Stimulated activated CD4-positive, alpha-beta T cell treated with anti-CD3 and anti-CD28 coated beads, Interleukin-1b, Interleukin-23, amount 100 ng/mL, for 4 hours (primary cell): ENCODE measurements around the gene ESRRA.

Experiments used
- DNase-seq, 2 donors: peaks; one replicate each; pipeline ENCODE4 v3.0.0-alpha.2; 2020; ENCODE audit warnings: low read depth in 2 of 2

ESRRA gene

GRCh38 chr11:64305075-64305690 is at the start of gene ESRRA:
Gene ESRRA, plus strand, starts transcription at chr11:64305524. Its CDS starts 1,656 bp downstream, at chr11:64307180.
- DNase-seq: peak; percentile 99 to 100

DNA sequence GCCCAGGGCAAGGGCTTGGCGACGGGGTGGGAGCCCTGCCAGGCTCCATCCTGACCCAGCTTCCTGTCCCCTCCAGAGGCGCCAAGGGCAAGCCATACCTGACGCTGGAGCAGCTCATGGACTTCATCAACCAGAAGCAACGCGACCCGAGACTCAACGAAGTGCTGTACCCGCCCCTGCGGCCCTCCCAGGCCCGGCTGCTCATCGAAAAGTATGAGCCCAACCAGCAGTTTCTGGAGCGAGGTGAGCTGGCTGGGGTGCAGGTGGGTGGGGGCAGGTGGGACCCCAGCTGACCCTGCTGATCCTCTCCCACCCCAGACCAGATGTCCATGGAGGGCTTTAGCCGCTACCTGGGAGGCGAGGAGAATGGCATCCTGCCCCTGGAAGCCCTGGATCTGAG is 49.0 kb upstream of the ESRRA start:
- DNase-seq: no peak

DNA sequence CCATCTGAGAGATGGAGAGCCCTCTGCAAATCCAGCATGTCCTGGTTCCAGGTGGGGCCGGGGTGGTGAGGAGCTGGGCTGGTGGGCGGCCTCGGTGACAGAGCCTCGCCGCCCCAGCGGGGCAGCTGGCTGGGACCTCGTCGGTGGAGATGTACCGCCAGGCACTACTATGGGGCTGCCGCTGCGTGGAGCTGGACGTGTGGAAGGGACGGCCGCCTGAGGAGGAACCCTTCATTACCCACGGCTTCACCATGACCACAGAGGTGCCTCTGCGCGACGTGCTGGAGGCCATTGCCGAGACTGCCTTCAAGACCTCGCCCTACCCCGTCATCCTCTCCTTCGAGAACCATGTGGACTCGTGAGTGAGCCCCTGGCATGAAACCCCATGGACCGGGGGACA is 47.0 kb upstream of the ESRRA start:
- DNase-seq: no peak

- DNase-seq: no peak
Measured at GRCh38 chr11:64258946-64259532, 46.3 kb upstream of the ESRRA start.

DNA sequence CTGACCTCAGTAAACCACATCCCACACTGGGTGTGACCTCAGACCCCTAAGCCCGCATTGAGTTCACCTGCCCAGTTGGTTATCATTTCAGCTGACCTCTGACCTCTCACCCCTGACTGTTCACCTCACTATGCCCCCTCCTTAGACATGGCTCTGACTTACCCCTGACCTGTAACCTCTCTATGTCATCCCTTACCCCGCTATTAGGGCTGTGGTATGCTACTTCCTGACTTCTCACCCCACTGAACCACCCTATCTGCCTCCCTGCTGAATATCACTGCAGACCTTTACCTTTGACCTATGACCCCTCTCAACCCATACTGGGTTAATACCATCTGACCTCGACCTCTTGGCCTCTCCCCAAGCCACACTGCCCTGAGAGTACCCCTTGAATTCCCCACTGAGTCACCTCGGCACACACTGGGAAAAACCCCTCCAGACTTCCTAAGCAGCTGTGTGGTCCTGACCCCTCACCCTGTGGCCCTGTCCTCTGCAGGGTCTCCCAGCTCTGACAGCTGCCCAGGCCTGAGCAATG is 45.7 kb upstream of the ESRRA start:
- DNase-seq: no peak

DNA sequence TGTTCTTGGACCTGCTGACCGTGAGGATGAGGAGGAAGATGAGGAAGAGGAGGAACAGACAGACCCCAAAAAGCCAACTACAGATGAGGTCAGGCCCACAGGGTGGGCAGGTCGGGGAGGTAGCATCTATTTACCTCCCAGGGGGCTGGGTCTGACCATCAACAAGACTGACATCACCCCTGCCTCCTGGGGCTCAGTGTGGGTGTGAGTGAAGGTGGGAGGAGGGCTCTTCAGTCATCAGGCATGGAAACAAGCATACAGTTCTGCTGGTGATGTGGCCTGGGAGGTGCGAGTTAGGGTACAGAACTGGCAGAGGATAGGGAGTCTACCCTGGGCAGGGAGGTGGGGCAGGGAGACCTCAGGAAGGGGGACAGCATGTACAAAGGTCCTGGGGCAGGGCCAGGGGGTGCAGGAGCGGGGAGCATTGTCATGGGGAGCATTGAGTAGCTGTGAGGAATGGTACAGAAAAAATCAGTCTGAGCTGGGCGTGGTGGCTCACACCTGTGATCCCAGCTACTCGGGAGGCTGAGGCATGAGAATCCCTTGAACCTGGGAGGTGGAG is 45.1 kb upstream of the ESRRA start:
- DNase-seq: no peak

GRCh38 chr11:64261556-64262080 is 43.7 kb upstream of the ESRRA start:
- DNase-seq: no peak

- no peak for DNase-seq
Measured at GRCh38 chr11:64262271-64263002, 42.9 kb upstream of the ESRRA start.

DNA sequence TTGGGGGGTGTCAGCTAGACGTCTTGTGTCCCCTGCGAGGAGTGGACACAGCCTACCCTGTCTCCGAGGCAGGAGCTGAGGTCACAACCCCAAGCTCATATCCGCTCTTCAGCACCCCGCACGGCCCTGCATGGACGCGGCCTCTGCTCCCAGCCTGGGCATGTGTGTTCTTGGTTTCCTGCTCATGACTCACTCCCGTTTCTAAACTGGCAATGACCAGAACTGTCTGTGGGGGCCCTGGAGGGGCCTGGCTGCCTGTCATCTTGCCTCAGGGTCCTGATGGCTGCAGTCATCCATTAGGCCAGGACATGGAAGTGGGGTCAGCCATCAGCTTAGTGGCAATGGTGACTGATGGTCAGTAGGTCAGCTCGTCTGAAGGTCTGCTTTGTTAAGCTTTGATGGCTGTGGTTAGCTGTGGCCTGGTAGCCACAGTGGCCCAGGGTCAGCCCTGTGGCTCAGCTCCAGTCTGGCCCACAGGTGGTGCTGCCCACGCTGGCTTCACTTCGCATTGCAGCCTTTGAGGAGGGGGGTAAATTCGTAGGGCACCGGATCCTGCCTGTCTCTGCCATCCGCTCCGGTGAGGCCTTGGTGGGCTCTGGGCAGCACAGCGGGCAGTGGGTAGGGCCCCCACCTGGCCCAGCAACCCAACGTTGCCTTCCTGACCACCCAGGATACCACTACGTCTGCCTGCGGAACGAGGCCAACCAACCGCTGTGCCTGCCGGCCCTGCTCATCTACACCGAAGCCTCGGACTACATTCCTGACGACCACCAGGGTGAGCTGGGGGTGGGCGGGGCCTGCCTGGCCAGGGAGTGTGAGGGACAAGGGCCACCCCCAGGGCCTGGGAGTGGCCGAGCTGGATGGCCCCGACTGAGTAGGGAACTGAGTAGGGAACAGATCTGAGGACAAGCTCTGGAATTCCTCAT is 42.0 kb upstream of the ESRRA start:
- DNase-seq: no peak

- DNase-seq: no peak
Measured at GRCh38 chr11:64263947-64264317, 41.4 kb upstream of the ESRRA start.

DNA sequence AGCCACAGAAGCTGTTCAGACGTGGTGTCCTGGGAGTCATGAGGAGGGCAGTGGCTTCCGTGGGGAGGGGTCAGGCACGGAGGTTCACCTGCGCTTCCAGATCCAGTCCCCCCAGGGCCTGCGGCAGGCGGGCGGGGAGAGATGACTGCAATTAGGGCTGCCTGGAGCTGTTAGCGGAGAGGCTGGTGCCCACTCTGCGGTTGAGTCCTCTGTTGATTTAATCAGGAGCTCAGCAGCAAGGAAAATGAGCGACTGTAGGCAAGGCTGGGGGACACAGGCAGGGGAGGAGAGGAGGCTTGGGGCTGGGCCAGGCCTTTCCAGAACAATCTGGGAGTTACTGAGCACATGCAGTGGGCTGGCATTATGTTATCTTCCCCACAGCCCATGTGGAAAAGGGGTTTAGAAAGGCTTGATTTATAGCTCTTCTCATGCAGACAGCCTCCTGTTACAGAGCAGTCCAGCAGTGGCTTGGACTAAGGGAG is 40.9 kb upstream of the ESRRA start:
- DNase-seq: no peak

- DNase-seq: no peak
Measured at GRCh38 chr11:64265176-64266160, 39.9 kb upstream of the ESRRA start.

DNA sequence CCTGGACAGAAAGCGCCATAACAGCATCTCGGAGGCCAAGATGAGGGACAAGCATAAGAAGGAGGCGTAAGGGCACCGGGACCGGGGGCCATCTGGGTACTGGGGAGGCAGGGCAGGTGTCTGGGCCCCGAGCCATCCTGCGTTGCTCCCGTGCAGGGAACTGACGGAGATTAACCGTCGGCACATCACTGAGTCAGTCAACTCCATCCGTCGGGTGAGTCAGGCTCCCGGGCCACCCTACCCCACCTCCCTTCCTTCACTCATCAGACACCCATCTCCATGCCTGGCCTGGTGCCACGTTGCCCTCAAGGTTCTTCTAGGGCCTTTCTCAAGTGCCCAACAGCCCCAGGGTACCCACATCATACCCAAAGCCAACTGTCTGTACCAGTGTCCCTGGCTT is 39.0 kb upstream of the ESRRA start:
- no peak for DNase-seq

DNA sequence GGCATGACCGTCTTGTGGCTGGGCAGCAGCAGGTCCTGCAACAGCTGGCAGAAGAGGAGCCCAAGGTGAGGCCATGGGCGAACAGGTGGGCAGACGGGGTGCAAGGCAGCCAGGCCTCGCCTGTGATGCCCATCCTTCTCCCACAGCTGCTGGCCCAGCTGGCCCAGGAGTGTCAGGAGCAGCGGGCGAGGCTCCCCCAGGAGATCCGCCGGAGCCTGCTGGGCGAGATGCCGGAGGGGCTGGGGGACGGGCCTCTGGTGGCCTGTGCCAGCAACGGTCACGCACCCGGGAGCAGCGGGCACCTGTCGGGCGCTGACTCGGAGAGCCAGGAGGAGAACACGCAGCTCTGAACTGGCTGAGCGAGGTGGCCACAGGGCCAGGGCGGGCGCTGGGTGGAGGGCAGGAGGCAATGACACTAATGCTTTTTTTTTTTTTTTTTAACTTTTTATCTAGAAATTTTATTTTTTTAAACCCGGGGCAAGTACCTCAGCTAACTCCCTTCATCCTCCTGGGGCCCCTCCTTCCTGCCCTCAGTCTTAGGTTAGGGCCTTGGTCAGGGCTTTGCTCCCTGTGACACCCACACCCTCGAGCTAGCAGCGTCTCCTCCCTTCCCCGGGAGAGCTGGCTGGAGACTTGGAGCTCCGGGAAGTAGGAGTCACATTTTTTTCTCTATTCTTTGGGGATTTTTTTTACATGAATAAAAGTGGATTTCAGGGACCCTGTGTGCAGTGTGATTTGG is 37.9 kb upstream of the ESRRA start:
- DNase-seq: no peak

GRCh38 chr11:64268025-64268892 is 37.1 kb upstream of the ESRRA start:
- no peak for DNase-seq

GRCh38 chr11:64268893-64269539 is 36.3 kb upstream of the ESRRA start:
- peak in 1 of 2 donors; percentile 45 for DNase-seq

DNA sequence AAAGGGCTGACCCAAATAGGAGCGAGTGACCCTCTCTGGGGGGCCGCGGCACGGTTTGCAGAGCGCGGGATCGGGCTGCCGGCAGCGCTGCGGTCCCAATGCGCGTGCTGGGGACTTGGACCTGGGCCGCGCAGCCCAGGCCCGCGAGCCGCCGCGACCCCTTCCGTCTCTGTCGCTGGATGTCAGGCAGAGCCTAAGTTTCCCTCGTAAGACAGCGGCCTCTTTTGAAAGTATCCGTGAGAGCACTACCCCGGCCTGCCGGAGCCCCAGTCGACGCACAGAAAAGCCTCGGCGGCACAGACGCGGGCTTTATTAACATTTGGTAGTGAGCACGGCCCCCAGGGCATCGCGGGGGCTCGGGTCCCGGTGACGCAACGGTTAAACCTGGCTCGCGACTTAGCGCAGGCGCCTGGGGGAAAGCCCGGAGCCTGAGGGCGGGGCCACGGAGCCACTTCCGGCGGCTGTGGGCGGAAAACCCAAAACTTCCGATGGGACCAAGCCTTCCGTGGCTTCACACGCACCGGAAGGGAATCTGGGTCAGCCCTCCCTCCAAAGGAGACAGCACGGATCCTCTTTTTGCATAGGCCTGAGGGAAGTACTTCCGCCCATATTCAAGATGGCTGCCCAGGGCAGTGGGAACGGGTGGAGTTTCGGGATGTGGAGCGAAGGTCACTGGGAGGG is 35.6 kb upstream of the ESRRA start:
- DNase-seq: peak; percentile 94 to 98
